HepG2 (cell line): ENCODE measurements around the gene CPLANE2. TPM values are rescaled to one million over a fixed set of nuclear protein-coding genes. Genes with fewer than 3 reads are reported as not detected.

ENCODE experiments used
- ATAC-seq: fragments of 200-7000 bp; cut with Tn5 transposase; 3 replicates; pipeline ENCODE4 v1.9.1; 2020; ENCODE audit warnings: mild to moderate bottlenecking, moderate library complexity
- BruUV-seq: library from RNA; stranded (reverse); fragments of 400-500 nt; replicated peaks from 2 replicates; lab custom pipeline; 2021; lab: Mats Ljungman, UMichigan
- CTCF ChIA-PET: fragments of 300-600 bp; formaldehyde crosslinking; extraction: SDS; loops from one replicate; lab custom pipeline; 2021; ENCODE audit warnings: low total read pairs, inconsistent platforms, low intra/inter-chr PET ratio; lab: Yijun Ruan, JAX
- POLR2A ChIA-PET: fragments of 350-600 bp; sonication (Branson Sonifier 250); formaldehyde crosslinking; loops from one replicate; lab custom pipeline; 2020; ENCODE audit warnings: antibody characterized with exemption, inconsistent platforms; lab: Yijun Ruan, JAX
- DNase-seq: peaks from one replicate; pipeline ENCODE4 v3.0.0-alpha.2; 2015; ENCODE audit warnings: low spot score
- FAIRE-seq: peaks from 3 replicates; lab custom pipeline; 2011; peaks lifted over from hg19 to GRCh38; lab: Jason Lieb, UNC
- H2AFZ ChIP-seq: one replicate; pipeline ENCODE4 v1.6.1; 2011; ENCODE audit warnings: low read length, inconsistent platforms
- H3K27ac ChIP-seq: fragments of 300-600 bp; 3 replicates; pipeline ENCODE4 v1.8.0; 2011; ENCODE audit warnings: mixed run types, mild to moderate bottlenecking, mixed read lengths, low read length, inconsistent platforms; ENCODE audit not compliant: insufficient read depth; ENCODE audit errors: extremely low read length
- H3K27me3 ChIP-seq, 2 experiments: fragments of 200-600 bp in 1 of 2; 2 replicates in 1 of 2; 3 replicates in 1 of 2; pipeline versions ENCODE4 v1.6.0 to v1.8.0; 2011; ENCODE audit warnings: low read length in 2 of 2, mild to moderate bottlenecking in 2 of 2, moderate library complexity in 2 of 2, inconsistent platforms in 1 of 2; ENCODE audit not compliant: insufficient read depth in 2 of 2, control insufficient read depth in 1 of 2
- H3K36me3 ChIP-seq, 2 experiments: fragments of 200-600 bp in 1 of 2; replicated peaks in 1 of 2; 2 replicates in 1 of 2; 3 replicates in 1 of 2; pipeline versions ENCODE4 v1.5.1 to v1.8.0; 2011; ENCODE audit warnings: low read length in 2 of 2, inconsistent platforms in 1 of 2; ENCODE audit not compliant: insufficient read depth in 2 of 2, control insufficient read depth in 1 of 2
- H3K4me1 ChIP-seq: 2 replicates; pipeline ENCODE4 v1.5.1; 2012; ENCODE audit warnings: low read length, inconsistent platforms; ENCODE audit not compliant: insufficient read depth
- H3K4me2 ChIP-seq: 2 replicates; pipeline ENCODE4 v1.6.0; 2011; ENCODE audit warnings: low read depth, low read length, inconsistent platforms
- H3K4me3 ChIP-seq, 3 experiments: fragments of 200-600 bp in 1 of 3; sonication (generic), shearing (Covaris generic) in 1 of 3; replicated peaks in 1 of 3; 2 replicates each; pipeline ENCODE4 v1.5.1; 2011 to 2016; ENCODE audit warnings: low read length in 3 of 3, inconsistent platforms in 2 of 3, low read depth in 2 of 3, mild to moderate bottlenecking in 2 of 3, control low read depth in 1 of 3, mixed read lengths in 1 of 3; ENCODE audit not compliant: insufficient read depth in 1 of 3
- H3K79me2 ChIP-seq: one replicate; pipeline ENCODE4 v1.6.1; 2011; ENCODE audit warnings: low read length, inconsistent platforms; ENCODE audit not compliant: insufficient read depth
- H3K9ac ChIP-seq: 2 replicates; pipeline ENCODE4 v1.6.0; 2011; ENCODE audit warnings: mild to moderate bottlenecking, low read depth, low read length, inconsistent platforms; ENCODE audit not compliant: insufficient read depth
- H3K9me3 ChIP-seq: 2 replicates; pipeline ENCODE4 v1.5.1; 2012; ENCODE audit warnings: mild to moderate bottlenecking, low read length
- H4K20me1 ChIP-seq: 2 replicates; pipeline ENCODE4 v1.6.0; 2011; ENCODE audit warnings: inconsistent platforms, mild to moderate bottlenecking, low read length, moderate library complexity; ENCODE audit not compliant: insufficient read depth
- CHCHD3 ChIP-seq: sonication (generic); formaldehyde crosslinking; IDR thresholded peaks from 2 replicates; pipeline ENCODE4 v1.8.0; 2022; ENCODE audit warnings: mild to moderate bottlenecking, missing genetic modification reagents, moderate library complexity
- FOXP4 ChIP-seq: sonication (generic); formaldehyde crosslinking; IDR thresholded peaks from 2 replicates; pipeline ENCODE4 v1.4.0; 2020; ENCODE audit warnings: missing genetic modification reagents
- HINFP ChIP-seq: sonication (generic); formaldehyde crosslinking; IDR thresholded peaks from 2 replicates; pipeline ENCODE4 v1.4.0; 2020; ENCODE audit warnings: low read depth, mild to moderate bottlenecking, missing genetic modification reagents
- MAX ChIP-seq: IDR thresholded peaks from 2 replicates; pipeline ENCODE4 v1.6.1; 2012; ENCODE audit warnings: inconsistent platforms
- PCBP2 ChIP-seq: fragments of 200-400 bp; formaldehyde crosslinking; optimal IDR thresholded peaks from 2 replicates; pipeline ENCODE3; 2018; ENCODE audit warnings: low read length, low read depth; ENCODE audit not compliant: poor library complexity, severe bottlenecking
- SAFB2 ChIP-seq: sonication (generic); formaldehyde crosslinking; IDR thresholded peaks from 2 replicates; pipeline ENCODE4 v1.5.1; 2020; ENCODE audit warnings: missing genetic modification reagents, low read depth, mild to moderate bottlenecking, borderline replicate concordance
- SP1 ChIP-seq, 2 experiments: fragments of 450-650 bp in 1 of 2; sonication (generic) in 1 of 2; formaldehyde crosslinking in 1 of 2; IDR thresholded peaks; 2 replicates each; pipeline versions ENCODE4 v1.4.0 to v1.6.1; 2016 to 2020; ENCODE audit warnings: missing genetic modification reagents in 1 of 2
- TFDP1 ChIP-seq: IDR thresholded peaks from 2 replicates; pipeline ENCODE4 v1.6.1; 2016; ENCODE audit warnings: missing compliant biosample characterization, missing genetic modification reagents, borderline replicate concordance
- TMF1 ChIP-seq: sonication (generic); formaldehyde crosslinking; IDR thresholded peaks from 2 replicates; pipeline ENCODE4 v1.8.1; 2022; ENCODE audit warnings: low read depth, missing genetic modification reagents
- YEATS2 ChIP-seq: sonication (generic); formaldehyde crosslinking; IDR thresholded peaks from 2 replicates; pipeline ENCODE4 v1.4.0; 2020; ENCODE audit warnings: missing genetic modification reagents, borderline replicate concordance
- ZNF572 ChIP-seq: sonication (generic); formaldehyde crosslinking; IDR thresholded peaks from 2 replicates; pipeline ENCODE4 v1.5.1; 2020; ENCODE audit warnings: mild to moderate bottlenecking, missing genetic modification reagents
- WGBS: methylation state at CpG from one replicate; pipeline ENCODE4 v1.1.6; 2017; ENCODE audit warnings: low lambda C conversion rate; 5-methylcytosine and 5-hydroxymethylcytosine counted together
- in situ Hi-C: cut with HindIII; loops from 2 replicates; pipeline ENCODE4 v1.10.0; 2017; ENCODE audit warnings: low pct_unique_long_range_greater_than_20kb; ENCODE audit not compliant: extremely low pct_ligation_motif_present
- intact Hi-C: fragments of 100-400 bp; cut with micrococcal nuclease; formaldehyde crosslinking; loops from one replicate; pipeline ENCODE4 v1.10.0; 2022; ENCODE audit not compliant: unreplicated experiment
- polyA plus RNA-seq, 8 experiments: library from polyadenylated mRNA; depleted of rRNA in 3 of 8; stranded (reverse) in 7 of 8; unstranded in 1 of 8; fragments of >200 nt; fragmentation: Illumina TruSeq in 4 of 8; extraction: Trizol in 4 of 8; gene quantifications; 2 replicates each; pipeline versions ENCODE4 v1.2.1 to v1.2.3, GENCODE V29; 2011 to 2016; ENCODE audit warnings: low read depth in 4 of 8, missing spikeins in 1 of 8, mixed read lengths in 1 of 8; ENCODE audit not compliant: insufficient read depth in 1 of 8
- total RNA-seq, 5 experiments: library from RNA; depleted of rRNA; stranded (reverse); fragments of >200 nt; fragmentation: Illumina TruSeq; extraction: Trizol; gene quantifications; 2 replicates each; pipeline ENCODE4 v1.2.3, GENCODE V29; 2016; ENCODE audit warnings: low read depth in 1 of 5

CPLANE2 gene
- total and polyA plus RNA-seq, 2 of the 13 experiments (the other 11 are each of a cell fraction or from before 2014, with no cell fraction given) = 0.29 to 1.6 TPM

GRCh38 chr1:16218014-16218673, 18.8 kb downstream of the CPLANE2 start:
- H3K4me3 ChIP-seq = peak overlapping the region; percentile 46 to 61 (median 51); a peak in 4 of 6 replicates
- CTCF ChIA-PET = no interaction called here
- in situ Hi-C loops = no loop called here

GRCh38 chr1:16217061-16217785, 19.8 kb downstream of the CPLANE2 start:
- Histone ChIP-seq H3K9me3 (no peaks in the 10 kb centered on the region), H3K4me2 (peak overlapping the region; percentile 94), H3K4me1 (peaks cover 30% of the 10 kb centered on the region), H3K4me3 (peak overlapping the region; percentile 53 to 78 (median 56)), H3K79me2 (no peaks in the 10 kb centered on the region), H3K27ac (no peak overlapping the region), H4K20me1 (no peaks in the 10 kb centered on the region), H3K9ac (peak overlapping the region; percentile 41), H3K27me3 (0 out of 5 replicates have a peak, but pooled peaks cover 0 to 4% of the 10 kb centered on the region in 2 experiments), H2AFZ (no peak overlapping the region), H3K36me3 (no peaks in the 10 kb centered on the region)
- ATAC-seq = peak; percentile 96
- intact Hi-C loops (no loop called here), in situ Hi-C loops (no loop called here)
- FAIRE-seq = peak; percentile 77
- no TSS peak for BruUV-seq
- DNase-seq = peak; percentile 88
- ChIA-PET CTCF (no interaction called here), POLR2A (interaction anchor here (0.6 to 1.8 kb wide), 4 partner anchors 11 to 63 kb away, joined by 3 to 19 read pairs (median 4); partner anchors contain the start of gene CPLANE2)
- WGBS = 9% methylated on average over 30 of the region's 46 CpGs
- TF ChIP-seq TFDP1 (CRISPR knock-in tag) (peak; percentile 50; the same call in 1 of the 2 replicates), FOXP4 (CRISPR knock-in tag) (no peak), HINFP (CRISPR knock-in tag) (no peak), YEATS2 (CRISPR knock-in tag) (peak; percentile 23; the same call in 1 of the 2 replicates), SP1 (IDR thresholded peaks at IDR 0.05) (no peak), SP1 (CRISPR knock-in tag; IDR thresholded peaks at IDR 0.05) (peak; percentile 84), CHCHD3 (CRISPR knock-in tag) (no peak)

More at GRCh38 chr1:16218014-16218673, 18.8 kb downstream of the CPLANE2 start:
- POLR2A ChIA-PET = interaction anchor here (1.8 kb wide), 1 partner anchor 12 kb away, joined by 19 read pairs; no protein-coding TSS in a partner anchor
- Histone ChIP-seq H3K36me3 (no peaks in the 10 kb centered on the region), H3K9ac (no peak overlapping the region), H3K9me3 (no peaks in the 10 kb centered on the region), H2AFZ (no peak overlapping the region), H4K20me1 (no peaks in the 10 kb centered on the region), H3K27ac (no peak overlapping the region), H3K79me2 (no peaks in the 10 kb centered on the region), H3K27me3 (0 out of 5 replicates have a peak, but pooled peaks cover 0 to 4% of the 10 kb centered on the region in 2 experiments), H3K4me1 (peaks cover 23% of the 10 kb centered on the region), H3K4me2 (peak overlapping the region; percentile 79)
- no peak for ATAC-seq
- no TSS peak for BruUV-seq
- FAIRE-seq = no peak
- intact Hi-C loops = no loop called here
- TF ChIP-seq PCBP2 = no peak
- 0 out of 2 replicates have a peak, but pooled peaks have one; percentile 7 for TF ChIP-seq SAFB2 (CRISPR knock-in tag)
- no peak for TF ChIP-seq ZNF572
- TF ChIP-seq TMF1 (CRISPR knock-in tag) = no peak
- 0 out of 2 replicates have a peak, but pooled peaks have one; percentile 17 for TF ChIP-seq MAX
- DNase-seq = no peak
- WGBS = 52% methylated on average over 8 of the region's 12 CpGs
